Measurements from ENCODE around the gene PCDHGA6.
A peak's percentile ranks its signal among the peaks of the same experiment; 100 is the strongest.

GRCh38 chr5:141338538-141339306 lies 35.0 kb upstream of the PCDHGA6 start, which contains the start of gene PCDHGA2:
- TF ChIP-seq, protein P1, sequence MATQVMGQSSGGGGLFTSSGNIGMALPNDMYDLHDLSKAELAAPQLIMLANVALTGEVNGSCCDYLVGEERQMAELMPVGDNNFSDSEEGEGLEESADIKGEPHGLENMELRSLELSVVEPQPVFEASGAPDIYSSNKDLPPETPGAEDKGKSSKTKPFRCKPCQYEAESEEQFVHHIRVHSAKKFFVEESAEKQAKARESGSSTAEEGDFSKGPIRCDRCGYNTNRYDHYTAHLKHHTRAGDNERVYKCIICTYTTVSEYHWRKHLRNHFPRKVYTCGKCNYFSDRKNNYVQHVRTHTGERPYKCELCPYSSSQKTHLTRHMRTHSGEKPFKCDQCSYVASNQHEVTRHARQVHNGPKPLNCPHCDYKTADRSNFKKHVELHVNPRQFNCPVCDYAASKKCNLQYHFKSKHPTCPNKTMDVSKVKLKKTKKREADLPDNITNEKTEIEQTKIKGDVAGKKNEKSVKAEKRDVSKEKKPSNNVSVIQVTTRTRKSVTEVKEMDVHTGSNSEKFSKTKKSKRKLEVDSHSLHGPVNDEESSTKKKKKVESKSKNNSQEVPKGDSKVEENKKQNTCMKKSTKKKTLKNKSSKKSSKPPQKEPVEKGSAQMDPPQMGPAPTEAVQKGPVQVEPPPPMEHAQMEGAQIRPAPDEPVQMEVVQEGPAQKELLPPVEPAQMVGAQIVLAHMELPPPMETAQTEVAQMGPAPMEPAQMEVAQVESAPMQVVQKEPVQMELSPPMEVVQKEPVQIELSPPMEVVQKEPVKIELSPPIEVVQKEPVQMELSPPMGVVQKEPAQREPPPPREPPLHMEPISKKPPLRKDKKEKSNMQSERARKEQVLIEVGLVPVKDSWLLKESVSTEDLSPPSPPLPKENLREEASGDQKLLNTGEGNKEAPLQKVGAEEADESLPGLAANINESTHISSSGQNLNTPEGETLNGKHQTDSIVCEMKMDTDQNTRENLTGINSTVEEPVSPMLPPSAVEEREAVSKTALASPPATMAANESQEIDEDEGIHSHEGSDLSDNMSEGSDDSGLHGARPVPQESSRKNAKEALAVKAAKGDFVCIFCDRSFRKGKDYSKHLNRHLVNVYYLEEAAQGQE (IDR thresholded peaks at IDR 0.05; ENCODE audit: low read depth, low read length): no peak
- TF ChIP-seq FOSL2 (IDR thresholded peaks at IDR 0.05; ENCODE audit: borderline replicate concordance, low read depth): no peak
- TF ChIP-seq CTCF (IDR thresholded peaks at IDR 0.05): peak; percentile 43
- no peak for TF ChIP-seq EZH2phosphoT487 (IDR thresholded peaks at IDR 0.05; ENCODE audit: borderline replicate concordance, low read depth)
- no peak for TF ChIP-seq TAF1 (IDR thresholded peaks at IDR 0.05; ENCODE audit: borderline replicate concordance, low read depth, low read length)
- TF ChIP-seq SMC3 (IDR thresholded peaks at IDR 0.05; ENCODE audit: low read depth, low read length): no peak
